Astrocyte (in vitro differentiated cells and primary cell): Measurements from ENCODE around the gene KCNJ1. TPM values are rescaled to one million over a fixed set of nuclear protein-coding genes. Genes with fewer than 3 reads are reported as not detected.

Experiments
- DNase-seq: peaks from one replicate; pipeline ENCODE4 v3.0.0-alpha.2; 2010; ENCODE audit warnings: low read depth
- FAIRE-seq: peaks from 2 replicates; lab custom pipeline; 2011; peaks lifted over from hg19 to GRCh38; lab: Jason Lieb, UNC
- H2AFZ ChIP-seq: 2 replicates; pipeline ENCODE4 v1.6.0; 2012; ENCODE audit warnings: low read depth, low read length, inconsistent platforms
- H3K27ac ChIP-seq: 2 replicates; pipeline ENCODE4 v1.5.1; 2011; ENCODE audit warnings: low read depth, low read length, inconsistent platforms
- H3K27me3 ChIP-seq: 2 replicates; pipeline ENCODE4 v1.6.0; 2011; ENCODE audit warnings: low read length, inconsistent platforms; ENCODE audit not compliant: insufficient read depth
- H3K36me3 ChIP-seq: 2 replicates; pipeline ENCODE4 v1.5.1; 2011; ENCODE audit warnings: low read length, inconsistent platforms; ENCODE audit not compliant: insufficient read depth
- H3K4me1 ChIP-seq: 2 replicates; pipeline ENCODE4 v1.5.1; 2011; ENCODE audit warnings: low read length, inconsistent platforms; ENCODE audit not compliant: insufficient read depth
- H3K4me2 ChIP-seq: 2 replicates; pipeline ENCODE4 v1.6.0; 2012; ENCODE audit warnings: low read length, inconsistent platforms
- H3K4me3 ChIP-seq: 2 replicates; pipeline ENCODE4 v1.5.1; 2011; ENCODE audit warnings: low read depth, mild to moderate bottlenecking, low read length, inconsistent platforms; ENCODE audit not compliant: insufficient read depth
- H3K79me2 ChIP-seq: 2 replicates; pipeline ENCODE4 v1.6.0; 2012; ENCODE audit warnings: mild to moderate bottlenecking, low read length, inconsistent platforms; ENCODE audit not compliant: insufficient read depth
- H3K9ac ChIP-seq: 2 replicates; pipeline ENCODE4 v1.6.0; 2012; ENCODE audit warnings: mild to moderate bottlenecking, low read length, inconsistent platforms
- H3K9me3 ChIP-seq: 2 replicates; pipeline ENCODE4 v1.5.1; 2012; ENCODE audit warnings: low read depth, mild to moderate bottlenecking, low read length, inconsistent platforms; ENCODE audit not compliant: insufficient read depth
- H4K20me1 ChIP-seq: 2 replicates; pipeline ENCODE4 v1.6.0; 2012; ENCODE audit warnings: low read length, inconsistent platforms; ENCODE audit not compliant: insufficient read depth
- H3K27ac Mint-ChIP-seq: one replicate; pipeline ENCODE4 v1.8.0; 2021; ENCODE audit warnings: mild to moderate bottlenecking, mixed read lengths; ENCODE audit not compliant: unreplicated experiment
- H3K27me3 Mint-ChIP-seq: one replicate; pipeline ENCODE4 v1.8.0; 2021; ENCODE audit warnings: low read depth, mixed read lengths; ENCODE audit not compliant: unreplicated experiment
- H3K36me3 Mint-ChIP-seq: one replicate; pipeline ENCODE4 v1.8.0; 2021; ENCODE audit warnings: low read depth, mixed read lengths; ENCODE audit not compliant: unreplicated experiment
- H3K4me1 Mint-ChIP-seq: one replicate; pipeline ENCODE4 v1.8.0; 2021; ENCODE audit warnings: low read depth, mixed read lengths; ENCODE audit not compliant: unreplicated experiment
- H3K4me3 Mint-ChIP-seq: one replicate; pipeline ENCODE4 v1.8.0; 2021; ENCODE audit warnings: mild to moderate bottlenecking, moderate library complexity, mixed read lengths; ENCODE audit not compliant: unreplicated experiment
- H3K9me3 Mint-ChIP-seq: one replicate; pipeline ENCODE4 v1.8.0; 2021; ENCODE audit warnings: mild to moderate bottlenecking, mixed read lengths; ENCODE audit not compliant: unreplicated experiment
- CTCF ChIP-seq: IDR thresholded peaks from 2 replicates; pipeline ENCODE4 v1.5.1; 2011; ENCODE audit warnings: low read depth, mild to moderate bottlenecking, inconsistent platforms, low read length, moderate library complexity; ENCODE audit not compliant: insufficient read depth
- EZH2 ChIP-seq: IDR thresholded peaks from 2 replicates; pipeline ENCODE4 v1.6.1; 2012; ENCODE audit warnings: mild to moderate bottlenecking, low read length, inconsistent platforms; ENCODE audit not compliant: insufficient read depth
- total RNA-seq: library from RNA; stranded (reverse); gene quantifications from 2 replicates; pipeline ENCODE4 v1.2.1, GENCODE V29; 2021

The KCNJ1 gene
- total RNA-seq, 1 donor from 2014 or later = not detected

GRCh38 chr11:128884703-128885338, 17.7 kb upstream of the KCNJ1 start:
- no peaks in the 10 kb centered on the region for H4K20me1 ChIP-seq
- Mint-ChIP-seq H3K4me1 (peaks cover 3% of the 10 kb centered on the region), H3K27me3 (peaks cover 55% of the 10 kb centered on the region), H3K27ac (no peak overlapping the region), H3K36me3 (no peaks in the 10 kb centered on the region), H3K4me3 (no peak overlapping the region), H3K9me3 (no peaks in the 10 kb centered on the region)
- H3K4me3 ChIP-seq = no peak overlapping the region
- peak; percentile 27 for DNase-seq
- H3K4me1 ChIP-seq = no peaks in the 10 kb centered on the region
- peak; percentile 73 for TF ChIP-seq CTCF
- TF ChIP-seq EZH2 = no peak
- no peaks in the 10 kb centered on the region for H3K36me3 ChIP-seq
- no peak overlapping the region for H3K27ac ChIP-seq
- H3K9ac ChIP-seq = no peak overlapping the region
- peaks cover 61% of the 10 kb centered on the region for H3K27me3 ChIP-seq
- no peaks in the 10 kb centered on the region for H3K79me2 ChIP-seq
- H3K4me2 ChIP-seq = no peak overlapping the region
- H2AFZ ChIP-seq = no peak overlapping the region
- H3K9me3 ChIP-seq = no peaks in the 10 kb centered on the region
- peak; percentile 9 for FAIRE-seq

GRCh38 chr11:128884054-128884453, 17.0 kb upstream of the KCNJ1 start:
- H3K9ac ChIP-seq = no peak overlapping the region
- no peak overlapping the region for H3K4me2 ChIP-seq
- TF ChIP-seq CTCF (no peak), EZH2 (no peak)
- Mint-ChIP-seq H3K36me3 (no peaks in the 10 kb centered on the region), H3K4me1 (peaks cover 3% of the 10 kb centered on the region), H3K9me3 (no peaks in the 10 kb centered on the region), H3K27ac (no peak overlapping the region), H3K4me3 (no peak overlapping the region), H3K27me3 (peaks cover 48% of the 10 kb centered on the region)
- H3K79me2 ChIP-seq = no peaks in the 10 kb centered on the region
- no peaks in the 10 kb centered on the region for H4K20me1 ChIP-seq
- no peak overlapping the region for H2AFZ ChIP-seq
- no peak for DNase-seq
- no peaks in the 10 kb centered on the region for H3K36me3 ChIP-seq
- no peak overlapping the region for H3K27ac ChIP-seq
- no peaks in the 10 kb centered on the region for H3K4me1 ChIP-seq
- no peak overlapping the region for H3K4me3 ChIP-seq
- peaks cover 55% of the 10 kb centered on the region for H3K27me3 ChIP-seq
- H3K9me3 ChIP-seq = no peaks in the 10 kb centered on the region
- FAIRE-seq = no peak

GRCh38 chr11:128882451-128882850, 15.4 kb upstream of the KCNJ1 start:
- no peak overlapping the region for H3K27ac Mint-ChIP-seq
- H3K4me3 Mint-ChIP-seq = no peak overlapping the region
- H3K79me2 ChIP-seq = no peaks in the 10 kb centered on the region
- H3K4me2 ChIP-seq = no peak overlapping the region
- H3K27me3 ChIP-seq = peaks cover 48% of the 10 kb centered on the region
- H3K9me3 Mint-ChIP-seq = no peaks in the 10 kb centered on the region
- H3K27me3 Mint-ChIP-seq = peaks cover 44% of the 10 kb centered on the region
- no peaks in the 10 kb centered on the region for H3K4me1 Mint-ChIP-seq
- H3K9me3 ChIP-seq = no peaks in the 10 kb centered on the region
- H3K36me3 Mint-ChIP-seq = no peaks in the 10 kb centered on the region
- no peaks in the 10 kb centered on the region for H3K4me1 ChIP-seq
- no peak overlapping the region for H3K9ac ChIP-seq
- H4K20me1 ChIP-seq = no peaks in the 10 kb centered on the region
- TF ChIP-seq CTCF (no peak), EZH2 (no peak)
- DNase-seq (no peak), FAIRE-seq (no peak)
- H3K27ac ChIP-seq = no peak overlapping the region
- no peaks in the 10 kb centered on the region for H3K36me3 ChIP-seq
- no peak overlapping the region for H2AFZ ChIP-seq
- H3K4me3 ChIP-seq = no peak overlapping the region
